Measurements from ENCODE around the gene DLX1. TPM values are rescaled to one million over a fixed set of nuclear protein-coding genes. Genes with fewer than 3 reads are reported as not detected.

The DLX1 gene
- total and polyA plus RNA-seq, 4 donors, result 0.18 to 0.51 (median 0.38) TPM; not detected in 1

DNA sequence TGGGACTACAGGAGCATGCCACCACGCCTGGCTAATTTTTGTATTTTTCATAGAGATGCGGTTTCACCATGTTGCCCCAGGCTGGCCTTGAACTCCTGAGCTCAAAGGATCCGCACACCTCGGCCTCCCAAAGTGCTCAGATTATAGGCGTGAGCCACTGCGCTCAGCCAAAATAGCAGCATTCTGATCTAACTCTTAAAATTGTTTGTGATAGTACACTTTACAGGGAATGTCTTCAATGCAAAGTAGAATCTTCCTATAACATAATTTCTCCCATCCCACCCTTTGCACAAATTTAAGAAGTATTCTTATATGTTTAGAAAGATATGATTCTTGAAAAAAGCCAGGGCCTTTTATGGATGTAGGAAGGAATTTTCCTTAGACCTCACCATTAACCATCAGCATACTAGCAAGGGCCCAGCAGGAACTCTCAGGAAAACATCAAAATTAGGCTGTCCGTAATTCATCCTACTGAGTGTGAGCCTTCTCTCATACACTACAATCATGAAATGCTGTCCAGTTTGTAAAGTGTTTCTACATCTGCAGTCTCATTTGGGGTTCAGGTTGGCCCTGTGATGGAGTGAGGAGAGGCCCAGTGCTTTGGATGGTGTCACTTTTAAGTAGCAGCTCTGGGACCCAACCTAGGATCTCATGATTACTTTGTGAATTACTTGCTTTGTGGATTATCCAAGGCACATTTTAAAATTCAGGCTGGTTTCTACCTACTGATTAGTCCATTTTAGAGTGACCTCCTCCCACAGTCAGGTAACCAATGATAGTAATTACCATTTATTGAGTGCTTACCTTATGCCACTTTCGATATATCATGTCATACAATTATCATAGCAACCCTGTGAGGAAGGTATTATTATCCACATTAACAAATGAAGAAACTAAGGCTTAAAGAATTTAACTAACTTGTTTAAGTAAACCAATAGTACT is 37.5 kb upstream of the DLX1 start:
- WGBS, 2 donors, result 96 to 98% methylated on average over 8 of the region's 8 CpGs
- Histone ChIP-seq H3K9me3 (ENCODE audit: control insufficient read depth, low read length) (no peaks in the 10 kb centered on the region), H3K27ac (ENCODE audit: low read depth in 1 of 2, low read length in 2 of 2) (no peak overlapping the region), H3K27me3 (ENCODE audit: control insufficient read depth in 1 of 2, insufficient read depth in 2 of 2, low read length in 1 of 2) (no peaks in the 10 kb centered on the region), H3K36me3 (ENCODE audit: control insufficient read depth in 1 of 2, insufficient read depth in 2 of 2, low read length in 1 of 2) (no peaks in the 10 kb centered on the region), H3K4me3 (ENCODE audit: low read length in 2 of 2) (no peak overlapping the region), H3K4me1 (ENCODE audit: control insufficient read depth in 1 of 2, insufficient read depth in 2 of 2, low read length in 2 of 2) (no peaks in the 10 kb centered on the region)
- DNase-seq, result no peak
- intact Hi-C loops (cut with DNase I), result no loop called here
- ATAC-seq (ENCODE audit: low FRiP score), result no peak

DNA sequence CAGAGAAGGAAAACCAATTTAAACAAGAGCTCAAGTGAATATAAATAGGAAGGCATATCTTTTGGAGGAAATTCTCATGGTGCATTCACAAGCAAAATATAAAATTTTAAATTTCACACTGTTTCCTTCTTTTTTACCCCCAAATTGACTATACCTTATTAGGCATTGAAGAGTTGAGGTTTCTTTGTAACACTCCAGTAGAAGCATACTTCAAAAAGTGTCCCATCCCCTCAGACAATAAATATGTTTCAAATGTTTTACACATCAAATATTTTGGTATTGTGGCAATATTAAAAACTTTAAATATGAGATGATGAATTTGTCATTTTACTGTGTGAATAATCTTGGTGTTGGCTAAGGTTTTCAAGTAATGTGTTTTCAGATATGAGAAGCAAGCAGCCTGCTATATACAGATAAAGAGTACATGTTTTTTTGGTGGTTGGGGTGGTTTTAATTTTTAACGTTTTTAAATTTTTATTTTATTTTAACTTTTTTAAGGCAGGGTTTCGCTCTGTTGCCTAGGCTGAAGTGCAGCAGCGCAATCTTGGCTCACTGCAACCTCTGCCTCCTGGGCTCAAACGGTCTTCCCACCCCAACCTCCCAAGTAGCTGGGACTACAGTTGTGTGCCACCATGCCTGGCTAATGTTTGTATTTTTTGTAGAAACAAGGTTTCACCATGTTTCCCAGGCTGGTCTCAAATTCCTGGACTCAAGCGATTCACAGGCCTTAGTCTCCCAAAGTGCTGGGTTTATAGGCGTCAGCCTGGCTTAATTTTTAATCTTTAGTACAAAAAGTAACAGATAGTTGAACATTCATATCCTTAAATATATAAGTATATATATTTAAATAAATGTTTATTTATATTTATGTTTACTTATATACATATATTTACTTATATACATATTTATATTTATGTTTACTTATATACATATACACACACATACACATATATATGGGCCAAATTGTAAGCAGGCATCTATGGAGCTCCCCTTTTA is 36.5 kb upstream of the DLX1 start:
- H3K36me3 ChIP-seq (ENCODE audit: control insufficient read depth in 1 of 2, insufficient read depth in 2 of 2, low read length in 1 of 2), result no peaks in the 10 kb centered on the region
- no peak for DNase-seq
- no peak overlapping the region for H3K27ac ChIP-seq (ENCODE audit: low read depth in 1 of 2, low read length in 2 of 2)
- H3K27me3 ChIP-seq (ENCODE audit: control insufficient read depth in 1 of 2, insufficient read depth in 2 of 2, low read length in 1 of 2), result no peaks in the 10 kb centered on the region
- H3K9me3 ChIP-seq (ENCODE audit: control insufficient read depth, low read length), result no peaks in the 10 kb centered on the region
- no peak overlapping the region for H3K4me3 ChIP-seq (ENCODE audit: low read length in 2 of 2)
- no peak for ATAC-seq (ENCODE audit: low FRiP score)
- intact Hi-C loops (cut with DNase I), result no loop called here
- no peaks in the 10 kb centered on the region for H3K4me1 ChIP-seq (ENCODE audit: control insufficient read depth in 1 of 2, insufficient read depth in 2 of 2, low read length in 2 of 2)
- 83 to 87% methylated on average over 6 of the region's 6 CpGs for WGBS, 2 donors

DNA sequence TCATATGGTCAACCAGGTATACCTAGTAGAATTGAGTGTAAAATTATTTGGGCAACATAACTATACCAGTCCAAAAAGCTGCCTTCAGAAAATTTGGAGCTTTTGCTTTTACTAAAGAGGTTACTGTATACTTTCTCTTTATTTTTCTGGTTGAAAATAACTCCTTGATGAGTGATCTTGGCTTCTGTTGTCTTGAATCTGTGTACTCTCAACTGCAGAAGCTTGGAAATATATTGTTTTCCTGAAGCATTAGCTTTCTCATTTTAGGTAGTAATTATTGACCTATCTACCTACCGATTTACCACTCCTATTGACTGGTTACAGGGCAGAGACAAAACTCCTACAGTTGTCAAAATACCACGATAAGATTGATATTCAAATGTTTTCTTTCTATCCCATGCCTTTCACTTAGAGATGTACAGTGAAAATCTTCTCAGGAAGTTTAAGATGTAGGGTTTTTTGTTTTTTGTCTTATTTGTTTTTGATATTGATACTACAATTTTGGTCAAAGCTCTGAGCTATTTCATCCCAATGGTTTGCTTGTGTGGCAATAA is 35.7 kb upstream of the DLX1 start:
- intact Hi-C loops (cut with DNase I), result no loop called here

DNA sequence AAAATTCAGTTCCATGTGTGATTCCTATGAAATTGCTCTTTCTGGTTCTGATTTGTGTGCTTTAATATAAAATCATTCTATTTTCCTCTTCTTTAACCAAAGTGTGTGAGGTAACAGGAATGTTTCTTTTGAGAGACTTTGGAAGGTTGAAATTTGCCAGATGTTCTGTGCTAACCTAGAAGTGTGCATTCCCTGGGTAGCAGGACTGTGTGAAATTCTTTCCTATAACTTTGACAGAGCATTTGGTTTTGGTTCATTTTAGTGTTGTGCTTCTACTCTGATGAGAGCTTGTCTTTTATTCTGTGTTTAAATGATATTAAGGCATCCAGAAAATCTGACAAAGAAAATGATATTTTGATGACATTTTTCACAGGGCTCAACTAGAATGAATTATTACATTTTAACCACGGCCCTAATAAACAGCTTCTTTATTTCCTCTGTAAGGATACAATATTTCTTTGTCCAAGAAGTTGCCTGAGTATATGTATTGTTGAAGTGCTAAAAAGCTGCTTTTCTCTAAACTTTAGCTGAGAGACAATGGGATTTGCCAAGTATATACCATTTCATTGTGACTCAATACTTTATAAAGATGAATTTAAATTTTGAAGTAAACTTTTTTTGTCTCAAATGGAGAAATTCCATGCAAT is 34.7 kb upstream of the DLX1 start:
- no peaks in the 10 kb centered on the region for H3K9me3 ChIP-seq (ENCODE audit: control insufficient read depth, low read length)
- DNase-seq (no peak), ATAC-seq (ENCODE audit: low FRiP score) (no peak)
- H3K27ac ChIP-seq (ENCODE audit: low read depth in 1 of 2, low read length in 2 of 2), result no peak overlapping the region
- H3K4me1 ChIP-seq (ENCODE audit: control insufficient read depth in 1 of 2, insufficient read depth in 2 of 2, low read length in 2 of 2), result no peaks in the 10 kb centered on the region
- intact Hi-C loops (cut with DNase I), result no loop called here
- no peaks in the 10 kb centered on the region for H3K27me3 ChIP-seq (ENCODE audit: control insufficient read depth in 1 of 2, insufficient read depth in 2 of 2, low read length in 1 of 2)
- H3K4me3 ChIP-seq (ENCODE audit: low read length in 2 of 2), result no peak overlapping the region
- no peaks in the 10 kb centered on the region for H3K36me3 ChIP-seq (ENCODE audit: control insufficient read depth in 1 of 2, insufficient read depth in 2 of 2, low read length in 1 of 2)
- WGBS, 2 donors, result 77 to 84% methylated on average over 1 of the region's 1 CpG

More for the DNA sequence above, 35.7 kb upstream of the DLX1 start:
- Histone ChIP-seq H3K9me3 (ENCODE audit: control insufficient read depth, low read length) (no peaks in the 10 kb centered on the region), H3K36me3 (ENCODE audit: control insufficient read depth in 1 of 2, insufficient read depth in 2 of 2, low read length in 1 of 2) (no peaks in the 10 kb centered on the region), H3K4me3 (ENCODE audit: low read length in 2 of 2) (no peak overlapping the region), H3K4me1 (ENCODE audit: control insufficient read depth in 1 of 2, insufficient read depth in 2 of 2, low read length in 2 of 2) (no peaks in the 10 kb centered on the region), H3K27ac (ENCODE audit: low read depth in 1 of 2, low read length in 2 of 2) (no peak overlapping the region), H3K27me3 (ENCODE audit: control insufficient read depth in 1 of 2, insufficient read depth in 2 of 2, low read length in 1 of 2) (no peaks in the 10 kb centered on the region)
- ATAC-seq (ENCODE audit: low FRiP score) (no peak), DNase-seq (no peak)
- 91 to 93% methylated on average over 2 of the region's 2 CpGs for WGBS, 2 donors

DNA sequence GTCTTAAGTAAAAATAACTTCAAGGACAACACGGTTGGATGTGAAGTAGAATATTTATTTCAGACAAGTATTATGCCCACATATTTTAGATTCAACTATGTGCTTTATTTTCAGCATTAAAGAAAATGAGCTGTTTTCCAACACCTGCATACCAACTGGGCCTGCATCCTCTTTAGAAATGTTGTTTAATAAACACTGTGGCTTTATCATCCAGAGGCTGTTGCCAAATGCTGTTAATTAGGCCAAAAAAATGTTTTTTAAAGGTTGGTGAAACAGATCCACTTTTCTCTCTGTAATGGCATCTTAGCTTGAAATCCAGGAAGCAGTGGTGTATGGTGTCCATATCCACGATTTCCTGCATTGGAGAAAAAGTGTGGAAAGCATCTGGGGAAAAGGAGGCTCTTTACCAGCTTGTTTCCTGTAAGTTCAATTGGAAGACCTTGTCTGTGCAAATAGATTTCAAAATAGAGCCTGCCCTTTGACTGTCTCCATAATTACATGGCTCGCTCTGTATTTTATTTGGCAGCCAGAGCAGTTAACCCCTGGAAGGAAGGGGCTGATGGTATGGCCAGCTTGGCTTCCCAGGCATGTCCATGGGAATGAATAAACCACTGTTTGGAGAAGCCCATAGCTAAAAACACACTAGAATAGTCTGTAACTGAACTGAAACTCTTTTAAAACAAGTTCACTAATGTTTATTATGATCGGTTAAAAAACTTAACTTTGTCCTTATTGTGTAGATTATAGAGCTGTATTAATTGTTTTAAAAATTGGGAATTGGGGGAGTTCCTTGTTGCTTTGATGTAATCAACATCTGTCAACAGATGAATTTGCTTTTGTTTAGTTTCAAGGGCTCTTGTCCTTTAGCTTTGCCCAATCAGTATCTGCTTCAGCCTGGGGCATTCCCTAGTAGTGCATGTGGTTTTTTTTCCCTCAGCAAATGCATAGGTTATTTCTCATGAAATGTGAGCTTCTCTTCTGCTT is 33.0 kb upstream of the DLX1 start:
- WGBS, 2 donors, result 52 to 61% methylated on average over 4 of the region's 4 CpGs
- Histone ChIP-seq H3K27ac (ENCODE audit: low read depth in 1 of 2, low read length in 2 of 2) (no peak overlapping the region), H3K9me3 (ENCODE audit: control insufficient read depth, low read length) (no peaks in the 10 kb centered on the region), H3K4me1 (ENCODE audit: control insufficient read depth in 1 of 2, insufficient read depth in 2 of 2, low read length in 2 of 2) (no peaks in the 10 kb centered on the region), H3K4me3 (ENCODE audit: low read length in 2 of 2) (no peak overlapping the region), H3K36me3 (ENCODE audit: control insufficient read depth in 1 of 2, insufficient read depth in 2 of 2, low read length in 1 of 2) (no peaks in the 10 kb centered on the region), H3K27me3 (ENCODE audit: control insufficient read depth in 1 of 2, insufficient read depth in 2 of 2, low read length in 1 of 2) (no peaks in the 10 kb centered on the region)
- ATAC-seq (ENCODE audit: low FRiP score), result no peak
- no peak for DNase-seq
- intact Hi-C loops (cut with DNase I), result no loop called here

DNA sequence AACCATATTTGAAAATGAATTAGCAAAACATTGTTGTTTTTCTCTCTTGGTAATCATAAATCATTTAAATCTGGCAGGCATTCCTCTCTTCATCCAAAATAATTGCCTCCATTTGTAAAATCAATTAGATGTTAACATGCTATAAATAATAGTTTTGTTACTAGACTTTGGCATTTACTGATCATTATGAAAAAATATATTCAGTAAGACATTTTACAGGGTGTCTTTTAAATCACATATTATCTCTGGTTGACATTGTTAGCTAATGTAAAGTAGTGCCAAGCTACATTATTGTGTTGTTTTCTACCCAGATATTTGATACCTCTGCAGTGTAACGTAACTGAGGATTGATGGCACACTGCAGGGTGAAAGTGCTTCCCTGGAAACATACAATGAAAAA is 31.8 kb upstream of the DLX1 start:
- Histone ChIP-seq H3K36me3 (ENCODE audit: control insufficient read depth in 1 of 2, insufficient read depth in 2 of 2, low read length in 1 of 2) (no peaks in the 10 kb centered on the region), H3K27ac (ENCODE audit: low read depth in 1 of 2, low read length in 2 of 2) (no peak overlapping the region), H3K4me1 (ENCODE audit: control insufficient read depth in 1 of 2, insufficient read depth in 2 of 2, low read length in 2 of 2) (no peaks in the 10 kb centered on the region), H3K9me3 (ENCODE audit: control insufficient read depth, low read length) (no peaks in the 10 kb centered on the region), H3K27me3 (ENCODE audit: control insufficient read depth in 1 of 2, insufficient read depth in 2 of 2, low read length in 1 of 2) (no peaks in the 10 kb centered on the region), H3K4me3 (ENCODE audit: low read length in 2 of 2) (no peak overlapping the region)
- intact Hi-C loops (cut with DNase I), result no loop called here
- no peak for ATAC-seq (ENCODE audit: low FRiP score)
- 86 to 87% methylated on average over 1 of the region's 1 CpG for WGBS, 2 donors
- DNase-seq, result no peak

DNA sequence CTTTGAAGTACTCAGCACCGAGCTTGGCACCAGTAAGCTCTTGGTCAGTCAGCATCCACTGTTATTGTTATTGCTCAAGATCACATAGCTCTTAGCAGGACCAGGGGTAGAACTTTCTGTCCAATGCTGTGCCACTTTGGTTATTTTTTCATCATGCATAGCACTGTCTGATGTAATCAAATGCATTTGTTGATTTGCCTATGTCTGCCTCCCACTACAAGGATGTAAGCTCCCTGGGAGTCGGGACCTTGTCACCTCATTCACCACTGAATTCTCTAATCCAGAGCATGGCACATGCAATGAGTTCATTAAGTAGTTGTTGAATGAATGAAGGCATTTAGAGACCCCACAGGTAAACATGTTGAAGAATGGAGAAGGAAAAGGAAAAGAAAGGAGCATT is 29.0 kb upstream of the DLX1 start:
- Histone ChIP-seq H3K27me3 (ENCODE audit: control insufficient read depth in 1 of 2, insufficient read depth in 2 of 2, low read length in 1 of 2) (no peaks in the 10 kb centered on the region), H3K4me1 (ENCODE audit: control insufficient read depth in 1 of 2, insufficient read depth in 2 of 2, low read length in 2 of 2) (no peaks in the 10 kb centered on the region), H3K4me3 (ENCODE audit: low read length in 2 of 2) (no peak overlapping the region), H3K27ac (ENCODE audit: low read depth in 1 of 2, low read length in 2 of 2) (no peak overlapping the region), H3K36me3 (ENCODE audit: control insufficient read depth in 1 of 2, insufficient read depth in 2 of 2, low read length in 1 of 2) (no peaks in the 10 kb centered on the region), H3K9me3 (ENCODE audit: control insufficient read depth, low read length) (no peaks in the 10 kb centered on the region)
- DNase-seq (no peak), ATAC-seq (ENCODE audit: low FRiP score) (no peak)
- intact Hi-C loops (cut with DNase I), result no loop called here
- 82 to 90% methylated on average over 2 of the region's 2 CpGs for WGBS, 2 donors

Measured in aorta (tissue), 5 donors.